HCT116 (cell line): Measurements from ENCODE around the gene NPM3. TPM values are rescaled to one million over a fixed set of nuclear protein-coding genes. Genes with fewer than 3 reads are reported as not detected.

Experiments
- ATAC-seq: fragments of 200-7000 bp; cut with Tn5 transposase; 2 replicates; pipeline ENCODE4 v1.9.1; 2020; ENCODE audit warnings: mild to moderate bottlenecking, moderate library complexity
- BruUV-seq: library from RNA; stranded (reverse); fragments of 400-500 nt; replicated peaks from 2 replicates; lab custom pipeline; 2021; lab: Mats Ljungman, UMichigan
- CTCF ChIA-PET: fragments of 300-600 bp; sonication (Branson Sonifier 250); formaldehyde crosslinking; loops from one replicate; lab custom pipeline; 2021; ENCODE audit warnings: antibody characterized with exemption; lab: Charles Lee
- POLR2A ChIA-PET: fragments of 300-600, 350-600 bp; sonication (Branson Sonifier 250); formaldehyde crosslinking; loops from one replicate; lab custom pipeline; 2021; ENCODE audit warnings: antibody characterized with exemption; lab: Charles Lee
- RAD21 ChIA-PET, 2 experiments: fragments of 300-600 bp; sonication (Branson Sonifier 250); formaldehyde crosslinking; loops; one replicate each; lab custom pipeline; 2023; ENCODE audit warnings: low total read pairs in 2 of 2; ENCODE audit not compliant: uncharacterized antibody in 2 of 2, unreplicated experiment in 2 of 2, low non-redundant PET in 1 of 2; lab: Charles Lee
- DNase-seq: peaks from one replicate; pipeline ENCODE4 v3.0.0-alpha.2; 2010; ENCODE audit warnings: low read depth, low spot score
- H2AFZ ChIP-seq: fragments of 200-600 bp; shearing (Covaris generic), sonication (generic); 2 replicates; pipeline ENCODE4 v1.6.1; 2017; ENCODE audit warnings: low read depth, mixed run types, mixed read lengths, antibody characterized with exemption, low read length; ENCODE audit not compliant: poor library complexity, severe bottlenecking
- H3K27ac ChIP-seq: 2 replicates; pipeline ENCODE4 v1.5.1; 2012; ENCODE audit warnings: low read depth, low read length
- H3K27me3 ChIP-seq: fragments of 200-600 bp; sonication (generic); 2 replicates; pipeline ENCODE4 v1.6.1; 2016; ENCODE audit warnings: mixed run types, low read length, mixed read lengths; ENCODE audit not compliant: insufficient read depth
- H3K36me3 ChIP-seq, 2 experiments: fragments of 200-500 bp in 1 of 2; fragments of 200-600 bp in 1 of 2; sonication (Bioruptor generic) in 1 of 2; sonication (generic) in 1 of 2; 2 replicates each; pipeline versions ENCODE4 v1.5.1 to v1.6.1; 2014 to 2016; ENCODE audit warnings: low read length in 2 of 2, inconsistent platforms in 1 of 2, mixed read lengths in 1 of 2, mixed run types in 1 of 2; ENCODE audit not compliant: insufficient read depth in 2 of 2, control insufficient read depth in 1 of 2
- H3K4me1 ChIP-seq, 2 experiments: fragments of 200-600 bp in 1 of 2; sonication (generic) in 1 of 2; 2 replicates each; pipeline versions ENCODE4 v1.5.1 to v1.6.1; 2012 to 2017; ENCODE audit warnings: low read length in 2 of 2, inconsistent platforms in 1 of 2, mild to moderate bottlenecking in 1 of 2, mixed read lengths in 1 of 2, mixed run types in 1 of 2, moderate library complexity in 1 of 2; ENCODE audit not compliant: insufficient read depth in 2 of 2, control insufficient read depth in 1 of 2
- H3K4me2 ChIP-seq: fragments of 200-600 bp; sonication (generic); 2 replicates; pipeline ENCODE4 v1.6.1; 2017; ENCODE audit warnings: mixed run types, low read length, mixed read lengths
- H3K4me3 ChIP-seq, 2 experiments: fragments of 200-600 bp in 1 of 2; sonication (generic) in 1 of 2; replicated peaks in 1 of 2; 2 replicates each; pipeline ENCODE4 v1.5.1; 2011 to 2016; ENCODE audit warnings: low read length in 2 of 2, control low read depth in 1 of 2, low read depth in 1 of 2, mild to moderate bottlenecking in 1 of 2, mixed read lengths in 1 of 2, mixed run types in 1 of 2
- H3K79me2 ChIP-seq: fragments of 200-600 bp; sonication (generic); 2 replicates; pipeline ENCODE4 v1.6.1; 2017; ENCODE audit warnings: mild to moderate bottlenecking, mixed run types, low read length, moderate library complexity, mixed read lengths; ENCODE audit not compliant: insufficient read depth
- H3K9ac ChIP-seq: fragments of 200-600 bp; sonication (generic); 2 replicates; pipeline ENCODE4 v1.6.1; 2016; ENCODE audit warnings: low read length, mixed read lengths
- H3K9me2 ChIP-seq: fragments of 200-600 bp; sonication (generic), shearing (Covaris generic); 2 replicates; pipeline ENCODE4 v1.6.1; 2017; ENCODE audit warnings: mixed run types, mild to moderate bottlenecking, moderate library complexity; ENCODE audit not compliant: insufficient read depth
- H3K9me3 ChIP-seq, 2 experiments: fragments of 200-500 bp in 1 of 2; fragments of 200-600 bp in 1 of 2; sonication (Bioruptor generic) in 1 of 2; sonication (generic) in 1 of 2; 2 replicates each; pipeline ENCODE4 v1.6.1; 2014 to 2017; ENCODE audit warnings: low read length in 2 of 2, mixed read lengths in 2 of 2, inconsistent platforms in 1 of 2, low read depth in 1 of 2, mild to moderate bottlenecking in 1 of 2, mixed run types in 1 of 2, moderate library complexity in 1 of 2; ENCODE audit not compliant: control insufficient read depth in 1 of 2, insufficient read depth in 1 of 2
- H4K20me1 ChIP-seq: fragments of 200-600 bp; sonication (generic), shearing (Covaris generic); 2 replicates; pipeline ENCODE4 v1.6.1; 2017; ENCODE audit warnings: mixed run types, mild to moderate bottlenecking, moderate library complexity; ENCODE audit not compliant: insufficient read depth
- ATF3 ChIP-seq: IDR thresholded peaks from 2 replicates; pipeline ENCODE4 v1.6.1; 2012
- CBX3 ChIP-seq: IDR thresholded peaks from 2 replicates; pipeline ENCODE4 v1.6.1; 2012; ENCODE audit warnings: low read depth
- CEBPB ChIP-seq: IDR thresholded peaks from 2 replicates; pipeline ENCODE4 v1.6.1; 2012; ENCODE audit warnings: low read depth
- CTCF ChIP-seq, 3 experiments: fragments of 200-600 bp in 1 of 3; sonication (generic) in 1 of 3; IDR thresholded peaks in 2 of 3; conservative IDR thresholded peaks in 1 of 3; 2 replicates each; pipeline ENCODE4 v1.5.1; 2012 to 2017; ENCODE audit warnings: low read depth in 2 of 3, low read length in 2 of 3, antibody characterized with exemption in 1 of 3, borderline replicate concordance in 1 of 3, control low read depth in 1 of 3, mild to moderate bottlenecking in 1 of 3, mixed read lengths in 1 of 3, mixed run types in 1 of 3, moderate library complexity in 1 of 3; ENCODE audit not compliant: insufficient read depth in 1 of 3
- EGR1 ChIP-seq: IDR thresholded peaks from 2 replicates; pipeline ENCODE4 v1.6.1; 2012; ENCODE audit warnings: low read depth
- ELF1 ChIP-seq: IDR thresholded peaks from 2 replicates; pipeline ENCODE4 v1.6.1; 2012; ENCODE audit warnings: low read depth, borderline replicate concordance
- EZH2phosphoT487 ChIP-seq: fragments of 200-600 bp; IDR thresholded peaks from 2 replicates; pipeline ENCODE4 v1.6.1; 2018; ENCODE audit warnings: antibody characterized with exemption, borderline replicate concordance
- FOSL1 ChIP-seq: IDR thresholded peaks from 2 replicates; pipeline ENCODE4 v1.6.1; 2012; ENCODE audit warnings: low read depth
- MAX ChIP-seq: IDR thresholded peaks from 2 replicates; pipeline ENCODE4 v1.6.1; 2012
- POLR2A ChIP-seq: IDR thresholded peaks from 2 replicates; pipeline ENCODE4 v1.7.0; 2011; ENCODE audit warnings: borderline replicate concordance; ENCODE audit not compliant: insufficient read depth, insufficient read length; ENCODE audit errors: extremely low read depth
- POLR2AphosphoS5 ChIP-seq: IDR thresholded peaks from 2 replicates; pipeline ENCODE4 v1.6.1; 2011; ENCODE audit warnings: mild to moderate bottlenecking, low read depth, low read length, moderate library complexity
- REST ChIP-seq: IDR thresholded peaks from 2 replicates; pipeline ENCODE4 v1.6.1; 2012; ENCODE audit warnings: low read depth
- SP1 ChIP-seq: IDR thresholded peaks from 2 replicates; pipeline ENCODE4 v1.6.1; 2012; ENCODE audit warnings: low read depth
- SRF ChIP-seq: IDR thresholded peaks from 2 replicates; pipeline ENCODE4 v1.6.1; 2012; ENCODE audit warnings: low read depth
- TCF7L2 ChIP-seq: IDR thresholded peaks from 2 replicates; pipeline ENCODE4 v1.7.0; 2011; ENCODE audit warnings: borderline replicate concordance, inconsistent platforms; ENCODE audit not compliant: insufficient read depth, insufficient read length; ENCODE audit errors: extremely low read depth
- YY1 ChIP-seq: IDR thresholded peaks from 2 replicates; pipeline ENCODE4 v1.6.1; 2011; ENCODE audit warnings: low read length, low read depth, moderate library complexity, mild to moderate bottlenecking; ENCODE audit not compliant: insufficient replicate concordance; ENCODE audit errors: extremely low read depth
- ZBTB33 ChIP-seq: IDR thresholded peaks from 2 replicates; pipeline ENCODE4 v1.6.1; 2011; ENCODE audit warnings: mild to moderate bottlenecking, low read length, moderate library complexity; ENCODE audit not compliant: insufficient replicate concordance; ENCODE audit errors: extremely low read depth
- ZFX ChIP-seq: fragments of 450-650 bp; IDR thresholded peaks from 2 replicates; pipeline ENCODE4 v1.6.1; 2017
- ZNF274 ChIP-seq: fragments of 200-500 bp; sonication (Bioruptor generic); IDR thresholded peaks from 2 replicates; pipeline ENCODE4 v1.6.1; 2014; ENCODE audit warnings: mild to moderate bottlenecking, low read depth, low read length, inconsistent platforms
- intact Hi-C: fragments of 100-400 bp; cut with micrococcal nuclease; formaldehyde crosslinking; loops from 2 replicates; pipeline ENCODE4 v1.10.0; 2022
- total RNA-seq: library from RNA; stranded (reverse); gene quantifications from one replicate; pipeline ENCODE4 v1.2.1, GENCODE V29; 2021; ENCODE audit not compliant: unreplicated experiment

The NPM3 gene
- total RNA-seq, 1 experiment from 2014 or later: 267 TPM

GRCh38 chr10:101824736-101825135, 41.5 kb upstream of the NPM3 start:
- Histone ChIP-seq H3K79me2 (peaks cover 6% of the 10 kb centered on the region), H2AFZ (no peak overlapping the region), H3K9ac (no peak overlapping the region), H3K36me3 (no peaks in the 10 kb centered on the region), H4K20me1 (no peaks in the 10 kb centered on the region), H3K4me3 (no peak overlapping the region), H3K4me1 (peaks cover 2 to 6% of the 10 kb centered on the region in 2 experiments; a peak in 3 of 4 replicates), H3K27me3 (no peaks in the 10 kb centered on the region), H3K27ac (no peak overlapping the region), H3K9me3 (no peaks in the 10 kb centered on the region), H3K4me2 (no peak overlapping the region), H3K9me2 (no peaks in the 10 kb centered on the region)
- RAD21 ChIA-PET: no interaction called here
- CTCF ChIA-PET: no interaction called here
- POLR2A ChIA-PET: no interaction called here
- BruUV-seq: no TSS peak
- intact Hi-C loops: no loop called here
- ATAC-seq (no peak), DNase-seq (no peak)
- no peak for TF ChIP-seq MAX
- TF ChIP-seq REST: no peak
- TF ChIP-seq EZH2phosphoT487: no peak
- TF ChIP-seq FOSL1: no peak
- TF ChIP-seq EGR1: no peak
- no peak for TF ChIP-seq CTCF (IDR thresholded peaks at IDR 0.05 in 2 of 3, conservative IDR thresholded peaks at IDR 0.05 in 1 of 3; ENCODE audit: borderline replicate concordance in 1 of 3, insufficient read depth in 1 of 3, low read depth in 2 of 3, low read length in 2 of 3)
- no peak for TF ChIP-seq CBX3
- no peak for TF ChIP-seq ZBTB33
- no peak for TF ChIP-seq POLR2A
- TF ChIP-seq ZFX: no peak
- no peak for TF ChIP-seq TCF7L2
- no peak for TF ChIP-seq SP1
- no peak for TF ChIP-seq ATF3
- TF ChIP-seq YY1: no peak
- TF ChIP-seq ZNF274: no peak
- TF ChIP-seq CEBPB: no peak
- no peak for TF ChIP-seq SRF
- TF ChIP-seq POLR2AphosphoS5: no peak
- no peak for TF ChIP-seq ELF1
